VCaP (cell line): Measurements from ENCODE around the gene FAM83D.

ENCODE experiments used
- H3K27ac ChIP-seq: fragments of 450-650 bp; 2 replicates; pipeline ENCODE4 v1.5.1; 2017
- CTCF ChIP-seq: fragments of 450-650 bp; conservative IDR thresholded peaks from 2 replicates; pipeline ENCODE4 v1.5.1; 2017; ENCODE audit warnings: mild to moderate bottlenecking, moderate library complexity

The FAM83D gene

GRCh38 chr20:38926934-38927616 lies 858 bp downstream of the FAM83D start:
- peak overlapping the region; percentile 70; the same call in 1 of the 2 replicates for H3K27ac ChIP-seq
- TF ChIP-seq CTCF, result no peak

- TF ChIP-seq CTCF, result no peak
- peak overlapping the region; percentile 70; the same call in 1 of the 2 replicates for H3K27ac ChIP-seq
These were observed 1.8 kb downstream of the FAM83D start for GRCh38 chr20:38927902-38928578.

GRCh38 chr20:38930242-38930569 lies 4.0 kb downstream of the FAM83D start:
- H3K27ac ChIP-seq, result no peak overlapping the region
- TF ChIP-seq CTCF, result no peak

- no peak overlapping the region for H3K27ac ChIP-seq
- no peak for TF ChIP-seq CTCF
These were observed 5.8 kb downstream of the FAM83D start for GRCh38 chr20:38931984-38932383.

- no peak for TF ChIP-seq CTCF
- no peak overlapping the region for H3K27ac ChIP-seq
These were observed 6.4 kb downstream of the FAM83D start for GRCh38 chr20:38932457-38933120.

GRCh38 chr20:38934530-38934929 lies 8.3 kb downstream of the FAM83D start:
- no peak overlapping the region for H3K27ac ChIP-seq
- no peak for TF ChIP-seq CTCF

GRCh38 chr20:38935285-38935684 lies 9.1 kb downstream of the FAM83D start:
- TF ChIP-seq CTCF, result 0 out of 2 replicates have a peak, but pooled peaks have one; percentile 15
- H3K27ac ChIP-seq, result no peak overlapping the region
